ENCODE measurements around the gene KCNE4.

KCNE4 gene

GRCh38 chr2:223081789-223082188, 29.8 kb downstream of the KCNE4 start:
- DNase-seq (ENCODE audit: low read depth) = no peak
- H3K4me3 ChIP-seq (ENCODE audit: low read depth, low read length) = no peak overlapping the region
- TF ChIP-seq MAX (IDR thresholded peaks at IDR 0.05; ENCODE audit: low read depth, low read length) (no peak), CTCF (IDR thresholded peaks at IDR 0.05; ENCODE audit: low read depth, low read length) (no peak), POLR2A (IDR thresholded peaks at IDR 0.05; ENCODE audit: extremely low read depth, insufficient read length) (no peak), MYC (IDR thresholded peaks at IDR 0.05; ENCODE audit: low read depth, low read length) (no peak)

- H3K4me3 ChIP-seq (ENCODE audit: low read depth, low read length) = no peak overlapping the region
- DNase-seq (ENCODE audit: low read depth) = no peak
- TF ChIP-seq CTCF (IDR thresholded peaks at IDR 0.05; ENCODE audit: low read depth, low read length) (no peak), MAX (IDR thresholded peaks at IDR 0.05; ENCODE audit: low read depth, low read length) (no peak), POLR2A (IDR thresholded peaks at IDR 0.05; ENCODE audit: extremely low read depth, insufficient read length) (no peak), MYC (IDR thresholded peaks at IDR 0.05; ENCODE audit: low read depth, low read length) (no peak)
Measured at GRCh38 chr2:223082706-223083105, 30.7 kb downstream of the KCNE4 start.

GRCh38 chr2:223083402-223084070, 31.5 kb downstream of the KCNE4 start:
- TF ChIP-seq MYC (IDR thresholded peaks at IDR 0.05; ENCODE audit: low read depth, low read length) = no peak
- TF ChIP-seq POLR2A (IDR thresholded peaks at IDR 0.05; ENCODE audit: extremely low read depth, insufficient read length) = no peak
- no peak for TF ChIP-seq MAX (IDR thresholded peaks at IDR 0.05; ENCODE audit: low read depth, low read length)
- TF ChIP-seq CTCF (IDR thresholded peaks at IDR 0.05; ENCODE audit: low read depth, low read length) = no peak
- H3K4me3 ChIP-seq (ENCODE audit: low read depth, low read length) = no peak overlapping the region
- DNase-seq (ENCODE audit: low read depth) = no peak

GRCh38 chr2:223084873-223085272, 32.9 kb downstream of the KCNE4 start:
- H3K4me3 ChIP-seq (ENCODE audit: low read depth, low read length) = no peak overlapping the region
- no peak for DNase-seq (ENCODE audit: low read depth)
- TF ChIP-seq MYC (IDR thresholded peaks at IDR 0.05; ENCODE audit: low read depth, low read length) (no peak), MAX (IDR thresholded peaks at IDR 0.05; ENCODE audit: low read depth, low read length) (no peak), POLR2A (IDR thresholded peaks at IDR 0.05; ENCODE audit: extremely low read depth, insufficient read length) (no peak), CTCF (IDR thresholded peaks at IDR 0.05; ENCODE audit: low read depth, low read length) (no peak)

GRCh38 chr2:223086370-223086981, 34.5 kb downstream of the KCNE4 start:
- TF ChIP-seq MYC (IDR thresholded peaks at IDR 0.05; ENCODE audit: low read depth, low read length) = no peak
- no peak for TF ChIP-seq CTCF (IDR thresholded peaks at IDR 0.05; ENCODE audit: low read depth, low read length)
- no peak for TF ChIP-seq POLR2A (IDR thresholded peaks at IDR 0.05; ENCODE audit: extremely low read depth, insufficient read length)
- no peak for DNase-seq (ENCODE audit: low read depth)
- H3K4me3 ChIP-seq (ENCODE audit: low read depth, low read length) = no peak overlapping the region

Measured in NB4 (cell line).